PFSK-1 (cell line): ENCODE measurements around the gene LILRB2.

Source experiments
- FOXP2 ChIP-seq: optimal IDR thresholded peaks from 2 replicates; pipeline ENCODE3; 2011; ENCODE audit warnings: borderline replicate concordance, control low read depth, inconsistent platforms; ENCODE audit not compliant: insufficient read depth; ENCODE audit errors: extremely low read length, extremely low read depth
- POLR2AphosphoS5 ChIP-seq: IDR thresholded peaks from 2 replicates; pipeline ENCODE4 v1.6.1; 2012; ENCODE audit warnings: low read depth, mild to moderate bottlenecking, control low read depth, low read length, moderate library complexity
- REST ChIP-seq, 2 experiments: IDR thresholded peaks; 2 replicates each; pipeline versions ENCODE4 v1.6.1 to v1.8.0; 2011 to 2012; ENCODE audit warnings: low read depth in 2 of 2, low read length in 2 of 2, control low read depth in 1 of 2, inconsistent platforms in 1 of 2, mild to moderate bottlenecking in 1 of 2, moderate library complexity in 1 of 2; ENCODE audit not compliant: insufficient read depth in 1 of 2
- SIN3A ChIP-seq: IDR thresholded peaks from 2 replicates; pipeline ENCODE4 v1.6.1; 2012; ENCODE audit warnings: mild to moderate bottlenecking, low read length, moderate library complexity, borderline replicate concordance; ENCODE audit not compliant: insufficient read depth
- TAF1 ChIP-seq: IDR thresholded peaks from 2 replicates; pipeline ENCODE4 v1.6.1; 2012; ENCODE audit warnings: low read length, control low read depth, borderline replicate concordance; ENCODE audit not compliant: insufficient read depth

The LILRB2 gene

DNA sequence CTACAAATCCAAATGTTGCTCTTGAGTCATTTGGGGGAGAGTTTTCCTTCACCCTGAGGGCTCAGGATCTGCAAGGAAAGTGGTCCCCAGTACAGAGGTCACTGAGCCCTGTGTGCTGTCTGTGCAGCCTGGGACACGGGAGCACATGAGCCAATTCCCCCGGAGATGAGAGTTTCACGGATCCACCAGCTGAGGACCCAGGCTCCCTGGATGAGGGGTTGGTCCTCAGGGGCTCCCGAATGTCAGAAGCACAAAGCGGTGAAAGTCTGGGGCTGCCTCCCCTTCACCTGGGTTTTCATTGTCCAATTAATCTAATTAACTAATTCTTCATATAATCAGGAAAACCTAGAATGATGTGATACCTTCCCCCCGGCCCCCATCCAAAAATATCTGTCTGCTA, 13.6 kb upstream of the LILRB2 start:
- TF ChIP-seq SIN3A (no peak), POLR2AphosphoS5 (no peak), REST (IDR thresholded peaks at IDR 0.05; ENCODE audit: insufficient read depth in 1 of 2, low read depth in 2 of 2, low read length in 2 of 2) (no peak), TAF1 (no peak), FOXP2 (no peak)

- TF ChIP-seq REST (IDR thresholded peaks at IDR 0.05; ENCODE audit: insufficient read depth in 1 of 2, low read depth in 2 of 2, low read length in 2 of 2) = no peak
- TF ChIP-seq TAF1 = no peak
- no peak for TF ChIP-seq FOXP2
- no peak for TF ChIP-seq POLR2AphosphoS5
- TF ChIP-seq SIN3A = no peak
These were observed 6.5 kb upstream of the LILRB2 start for GRCh38 chr19:54287456-54287855.

GRCh38 chr19:54282686-54283470, 2.0 kb upstream of the LILRB2 start:
- TF ChIP-seq FOXP2 = no peak
- TF ChIP-seq TAF1 = no peak
- no peak for TF ChIP-seq REST (IDR thresholded peaks at IDR 0.05; ENCODE audit: insufficient read depth in 1 of 2, low read depth in 2 of 2, low read length in 2 of 2)
- TF ChIP-seq POLR2AphosphoS5 = no peak
- no peak for TF ChIP-seq SIN3A

- no peak for TF ChIP-seq REST (IDR thresholded peaks at IDR 0.05; ENCODE audit: insufficient read depth in 1 of 2, low read depth in 2 of 2, low read length in 2 of 2)
- TF ChIP-seq TAF1 = no peak
- TF ChIP-seq POLR2AphosphoS5 = no peak
- TF ChIP-seq SIN3A = no peak
- no peak for TF ChIP-seq FOXP2
These were observed 1.4 kb downstream of the LILRB2 start for GRCh38 chr19:54279406-54279962.
